ENCODE measurements around the gene HS6ST1.
"Not testable (repeated sequence)": the region's sequence is repeated elsewhere in the genome, so short reads cannot be mapped to it uniquely, and the experiment has no call there.

HS6ST1 gene

DNA sequence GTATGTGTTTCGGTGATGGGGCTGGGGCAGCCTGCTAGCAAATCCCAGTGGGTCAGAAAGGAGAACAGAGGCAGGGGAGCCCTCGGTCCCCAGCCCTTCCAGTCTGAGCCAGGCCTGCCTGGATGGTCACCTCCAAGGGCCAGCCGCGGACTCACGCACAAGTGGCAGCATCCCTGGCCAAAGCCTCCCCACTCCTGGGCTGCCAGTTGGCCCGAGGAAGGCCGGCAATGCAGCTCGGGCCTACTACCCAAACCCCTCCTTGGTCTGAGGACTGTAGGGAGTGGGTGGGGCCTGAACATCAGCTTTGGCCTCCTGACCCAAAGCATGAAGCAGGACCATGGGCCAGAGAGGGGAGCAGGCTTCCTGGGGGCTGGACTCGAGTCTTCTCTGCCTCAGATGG, 51.5 kb downstream of the HS6ST1 start:
- DNase-seq: not testable (repeated sequence)

DNA sequence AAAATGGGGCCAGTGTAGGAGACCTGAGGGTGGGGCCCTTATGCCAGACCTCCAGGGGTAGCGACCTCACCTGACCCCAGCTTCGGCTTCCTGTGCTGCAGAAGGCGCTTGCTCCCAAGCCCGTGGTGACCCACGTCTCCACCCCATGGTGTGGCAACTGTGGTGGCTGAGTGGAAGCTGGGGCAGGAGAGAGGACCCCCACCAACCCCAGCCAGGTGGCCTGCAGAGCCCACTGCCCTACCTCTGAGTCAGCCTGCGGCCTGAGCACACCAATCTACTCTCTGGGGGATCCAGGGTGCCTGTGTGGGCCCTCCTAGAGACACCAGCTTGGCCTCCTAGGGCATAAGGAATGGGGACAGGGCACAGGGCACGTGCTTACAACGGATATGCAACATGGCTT, 52.2 kb downstream of the HS6ST1 start:
- not testable (repeated sequence) for DNase-seq

DNA sequence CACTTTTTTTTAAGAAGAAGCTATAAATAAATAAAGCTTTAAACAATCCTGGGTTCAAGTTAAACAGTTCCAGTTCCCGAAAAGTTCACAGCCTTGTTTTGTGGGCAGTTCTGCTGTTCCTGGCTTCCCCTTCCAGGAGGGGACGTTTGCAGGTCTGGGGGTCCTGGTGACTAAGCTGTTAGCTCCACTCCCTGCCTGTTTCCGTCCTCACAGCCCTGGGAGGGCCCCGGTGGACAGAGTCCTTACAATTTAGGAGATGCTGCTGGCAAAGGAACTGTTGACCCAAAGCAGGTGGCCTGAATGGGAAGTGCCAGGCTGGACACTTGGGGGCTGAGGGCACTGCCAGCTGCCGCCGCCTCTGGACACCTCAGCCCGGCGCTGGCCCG, 53.1 kb downstream of the HS6ST1 start:
- DNase-seq: not testable (repeated sequence)

DNA sequence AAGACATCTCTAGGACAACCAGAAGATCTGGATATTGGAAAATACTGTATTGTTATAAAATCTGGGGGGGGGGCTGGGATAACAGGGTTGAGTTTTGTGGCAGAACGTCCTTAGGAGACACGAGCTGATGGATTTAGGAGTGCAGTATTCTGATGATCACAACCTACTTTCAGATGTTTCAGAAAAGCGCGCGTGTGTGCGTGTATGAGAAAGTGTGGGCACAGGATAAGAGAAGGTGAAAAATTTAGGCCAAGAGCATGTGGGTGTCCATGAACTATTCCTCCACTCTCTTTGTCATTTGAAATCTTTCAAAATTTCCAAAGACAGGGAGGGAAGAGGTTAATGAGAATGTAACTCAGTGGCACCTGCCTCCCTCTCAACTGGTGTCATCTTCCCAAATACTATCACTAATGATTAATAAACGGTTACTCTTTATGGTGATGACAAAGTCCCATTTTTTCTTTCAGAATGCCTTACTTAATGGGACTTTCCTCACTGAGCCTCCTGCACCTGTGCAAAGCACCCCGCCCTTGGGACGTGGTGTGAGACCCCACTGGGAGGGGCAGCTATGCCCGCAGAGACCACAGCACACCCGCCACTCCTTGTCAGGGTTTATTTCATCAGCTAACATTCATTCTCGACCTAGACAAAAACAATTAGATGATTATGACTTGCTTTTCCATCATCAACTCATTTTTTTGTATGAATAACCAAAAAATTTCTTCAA, 53.6 kb downstream of the HS6ST1 start:
- DNase-seq: no peak

DNA sequence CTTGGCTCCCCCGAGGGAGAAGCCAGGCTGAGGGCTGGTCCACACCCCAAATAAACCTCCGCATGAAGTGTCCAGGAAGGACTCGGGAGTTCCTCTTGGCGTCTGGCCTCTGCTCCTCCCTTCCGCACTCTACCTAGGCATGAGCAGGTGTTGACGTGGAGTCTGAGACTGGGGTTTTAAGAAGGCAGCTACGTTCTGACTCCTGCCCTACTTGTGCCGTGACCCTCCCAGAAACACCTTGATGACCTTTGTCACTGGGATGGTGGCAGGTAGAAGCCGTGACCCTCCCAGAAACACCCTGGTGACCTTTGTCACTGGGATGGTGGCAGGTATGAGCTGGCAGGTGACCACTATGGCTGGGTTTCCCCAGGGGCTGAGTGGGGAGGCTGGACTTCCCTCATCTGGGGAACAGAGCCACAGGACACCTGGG, 54.8 kb downstream of the HS6ST1 start:
- no peak for DNase-seq

DNA sequence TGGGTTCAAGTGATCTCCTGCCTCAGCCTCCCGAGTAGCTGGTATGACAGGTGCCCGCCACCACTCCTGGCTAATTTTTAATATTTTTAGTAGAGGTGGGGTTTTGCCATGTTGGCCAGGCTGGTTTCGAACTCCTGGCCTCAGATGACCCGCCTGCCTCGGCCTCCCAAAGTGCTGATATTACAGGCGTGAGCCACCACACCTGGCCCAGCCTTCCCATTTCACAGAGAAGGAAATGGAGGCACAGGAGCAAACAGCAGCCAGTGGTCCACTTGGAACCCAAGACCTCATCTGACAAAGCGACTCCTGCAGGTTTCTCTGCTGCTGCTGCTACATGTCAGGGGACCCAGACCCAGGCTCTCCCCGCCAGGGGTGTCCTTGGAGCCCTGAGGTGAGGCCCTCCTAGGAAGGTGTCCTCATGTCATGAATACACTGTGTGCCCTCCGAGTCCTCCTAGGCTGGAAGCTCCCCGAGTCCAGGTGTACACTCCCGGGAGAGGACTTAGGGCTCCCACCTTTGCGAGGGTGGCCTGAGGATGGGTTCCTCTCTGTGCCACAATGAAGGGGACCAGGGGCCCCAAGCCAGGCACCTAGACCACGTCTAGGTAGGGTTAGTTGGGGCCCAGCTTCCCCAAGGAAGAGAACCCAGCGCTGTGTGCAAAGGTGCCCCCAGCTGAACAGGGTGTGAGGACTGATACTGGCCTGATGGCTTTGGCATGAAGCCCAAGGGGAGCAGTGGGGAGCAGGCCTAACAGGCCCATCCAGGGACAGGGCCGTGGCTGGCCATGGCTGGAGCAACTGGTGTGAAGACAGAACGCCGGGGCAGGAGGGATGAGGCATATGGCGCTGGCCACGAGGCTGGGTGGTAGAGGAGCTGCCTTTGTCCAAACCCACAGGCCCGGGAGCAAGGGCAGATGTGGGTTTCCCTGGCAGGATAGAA, 56.1 kb downstream of the HS6ST1 start:
- no peak for DNase-seq

DNA sequence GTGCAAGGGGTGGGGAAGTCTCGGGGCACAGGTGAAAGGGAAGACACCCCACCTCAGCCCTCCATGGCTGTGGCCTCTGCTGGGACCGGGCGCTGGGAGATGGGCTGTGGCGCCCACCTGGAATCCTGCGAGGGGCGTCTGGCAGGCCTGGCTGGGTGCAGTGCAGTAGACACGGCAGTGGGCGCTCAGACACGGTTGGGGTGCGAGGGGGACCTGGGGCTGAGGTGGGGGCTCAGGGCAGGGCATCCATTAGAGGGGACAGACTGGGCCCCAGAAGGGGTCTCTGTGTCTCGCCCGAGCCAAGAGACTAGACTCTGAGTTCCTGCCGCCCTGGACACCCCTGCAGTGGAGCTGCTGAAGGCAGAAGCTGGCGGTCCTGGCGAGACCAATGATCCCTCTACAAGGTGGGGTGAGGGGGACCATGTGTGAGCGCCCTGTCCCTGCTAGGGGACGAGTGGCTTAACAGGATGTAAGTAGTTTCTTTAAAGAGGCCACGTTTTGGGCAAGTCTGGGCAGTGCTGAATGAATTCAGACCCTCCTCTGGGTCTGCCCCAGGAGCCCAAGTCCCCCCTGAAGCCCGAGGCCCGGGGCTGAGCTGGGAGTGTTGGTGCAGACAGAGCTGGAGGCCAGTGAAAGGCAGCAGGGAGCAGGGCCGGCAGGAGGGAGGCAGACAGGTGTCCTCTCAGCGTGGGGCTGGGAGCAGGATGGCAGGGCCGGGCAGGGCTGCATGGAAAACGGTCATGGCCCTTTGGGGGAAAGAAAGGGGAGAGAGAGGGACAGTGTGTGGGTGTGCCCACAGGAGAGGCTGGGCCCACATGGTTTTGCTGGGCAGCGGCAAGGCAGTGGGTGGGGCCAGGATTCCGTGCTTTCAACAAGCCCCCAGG, 57.2 kb downstream of the HS6ST1 start:
- DNase-seq: no peak

DNA sequence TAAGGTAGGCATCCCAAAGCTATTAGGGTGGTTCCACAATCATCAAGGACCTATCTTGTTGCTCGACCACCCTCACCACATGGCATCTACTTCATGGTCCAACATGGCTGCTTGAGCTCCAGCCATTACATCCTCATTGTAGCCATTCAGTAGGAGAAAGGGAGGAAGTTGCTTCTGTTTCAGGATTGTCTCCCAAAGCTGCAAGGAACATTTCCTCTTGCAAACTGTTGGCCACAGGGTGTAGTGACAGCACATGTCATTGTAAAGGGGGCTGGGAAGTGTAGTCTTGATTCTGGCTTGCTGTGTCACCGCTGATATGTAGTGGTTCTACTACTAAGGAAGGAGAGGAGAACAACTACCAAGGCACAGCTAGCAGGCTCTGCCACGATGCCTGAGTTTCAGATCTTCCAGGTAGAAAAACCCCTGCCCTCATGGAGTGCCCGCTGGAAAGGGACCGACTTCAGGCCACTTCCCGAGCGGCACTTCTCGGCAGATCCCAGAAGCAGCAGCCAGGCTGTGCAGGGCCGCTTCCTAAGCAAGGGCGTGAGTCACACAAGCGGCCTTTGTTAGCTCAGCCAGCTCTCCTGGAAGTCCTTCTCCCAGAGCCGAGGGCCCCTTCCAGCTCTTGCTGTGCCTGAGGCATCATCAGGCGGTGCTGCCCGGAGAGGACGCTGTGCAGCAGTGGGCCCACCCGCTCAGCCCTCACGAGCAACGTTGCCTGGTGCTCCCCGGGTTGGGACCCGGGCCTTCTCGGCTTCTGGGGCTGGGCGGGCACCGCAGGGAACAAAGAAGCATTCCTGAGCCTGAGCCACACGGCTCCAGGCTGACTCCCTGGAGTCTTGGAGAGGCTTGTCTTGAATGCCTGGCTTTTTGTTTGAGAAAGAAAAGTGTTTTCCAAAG, 58.2 kb downstream of the HS6ST1 start:
- no peak for DNase-seq

DNA sequence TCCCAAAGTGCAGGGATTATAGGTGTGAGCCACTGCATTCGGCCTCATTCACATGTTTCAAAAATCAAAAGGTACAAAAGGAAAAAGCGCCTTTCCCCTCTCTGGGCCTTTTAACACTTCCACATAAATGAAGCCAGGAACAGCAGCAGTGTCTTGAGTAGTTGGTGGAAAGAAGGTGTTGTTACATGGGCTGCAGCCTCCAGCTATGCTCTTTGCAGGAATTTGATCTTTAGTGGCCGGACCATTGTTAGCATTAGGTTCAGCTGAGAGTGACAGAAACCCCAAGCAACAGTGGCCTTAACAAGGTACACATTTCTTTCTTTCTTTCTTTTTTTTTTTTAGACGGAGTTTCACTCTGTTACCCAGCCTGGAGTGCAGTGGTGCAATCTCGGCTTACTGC, 59.1 kb downstream of the HS6ST1 start:
- no peak for DNase-seq

DNA sequence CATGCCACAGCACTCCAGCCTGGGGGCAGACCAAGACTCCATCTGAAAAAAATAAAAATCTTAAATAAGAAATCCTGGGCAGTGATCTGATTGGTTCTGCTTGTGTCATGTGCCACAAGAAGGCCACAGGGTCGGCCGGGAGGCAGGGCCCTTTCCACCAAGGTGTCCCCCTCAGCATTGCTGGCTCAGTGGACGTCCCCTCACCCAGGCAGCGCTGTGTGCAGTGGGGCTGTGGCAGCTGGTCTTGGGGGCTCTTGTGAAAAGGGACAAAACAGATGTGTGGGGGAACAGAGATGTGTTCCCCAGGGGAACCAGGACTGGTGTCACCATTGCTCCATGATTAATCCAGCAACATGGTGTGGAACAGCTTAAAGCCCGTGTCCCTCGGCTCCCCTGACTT, 60.5 kb downstream of the HS6ST1 start:
- no peak for DNase-seq

DNA sequence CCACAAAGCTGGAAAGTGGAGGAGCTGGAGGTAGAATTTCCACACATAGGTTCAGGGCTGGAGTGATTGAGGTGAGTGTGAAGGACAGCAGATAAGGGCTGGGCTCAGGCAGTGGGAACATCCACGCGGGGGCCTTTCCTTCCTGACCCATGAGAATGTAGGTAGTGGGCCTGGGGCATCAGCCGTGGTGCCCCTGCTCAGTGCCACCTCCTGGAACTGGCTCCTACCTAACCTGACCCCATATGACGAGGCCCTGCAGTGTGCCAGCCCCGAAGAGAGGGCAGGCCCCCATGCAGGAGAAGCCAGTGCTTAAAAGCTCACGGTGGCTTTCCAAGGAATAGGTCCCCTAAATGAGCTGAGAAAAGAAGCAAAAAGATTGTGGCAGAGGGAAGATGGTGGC, 66.2 kb downstream of the HS6ST1 start:
- no peak for DNase-seq

DNA sequence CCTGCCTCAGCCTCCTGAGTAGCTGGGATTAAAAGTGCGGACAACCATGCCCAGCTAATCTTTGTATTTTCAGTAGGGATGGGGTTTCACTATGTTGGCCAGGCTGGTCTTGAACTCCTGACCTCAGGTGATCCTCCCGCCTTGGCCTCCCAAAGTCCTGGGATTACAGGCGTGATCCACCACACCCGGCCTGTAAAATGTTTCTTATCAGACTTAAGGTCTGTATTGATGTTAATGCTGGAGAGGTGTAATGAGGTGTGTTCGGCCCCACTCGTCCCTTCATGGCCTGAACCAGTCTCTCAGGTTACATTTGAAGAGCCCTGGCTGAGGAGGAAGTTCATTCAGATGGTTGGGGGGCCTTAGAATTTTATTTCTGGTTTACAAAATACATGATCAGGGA, 66.6 kb downstream of the HS6ST1 start:
- not testable (repeated sequence) for DNase-seq

DNA sequence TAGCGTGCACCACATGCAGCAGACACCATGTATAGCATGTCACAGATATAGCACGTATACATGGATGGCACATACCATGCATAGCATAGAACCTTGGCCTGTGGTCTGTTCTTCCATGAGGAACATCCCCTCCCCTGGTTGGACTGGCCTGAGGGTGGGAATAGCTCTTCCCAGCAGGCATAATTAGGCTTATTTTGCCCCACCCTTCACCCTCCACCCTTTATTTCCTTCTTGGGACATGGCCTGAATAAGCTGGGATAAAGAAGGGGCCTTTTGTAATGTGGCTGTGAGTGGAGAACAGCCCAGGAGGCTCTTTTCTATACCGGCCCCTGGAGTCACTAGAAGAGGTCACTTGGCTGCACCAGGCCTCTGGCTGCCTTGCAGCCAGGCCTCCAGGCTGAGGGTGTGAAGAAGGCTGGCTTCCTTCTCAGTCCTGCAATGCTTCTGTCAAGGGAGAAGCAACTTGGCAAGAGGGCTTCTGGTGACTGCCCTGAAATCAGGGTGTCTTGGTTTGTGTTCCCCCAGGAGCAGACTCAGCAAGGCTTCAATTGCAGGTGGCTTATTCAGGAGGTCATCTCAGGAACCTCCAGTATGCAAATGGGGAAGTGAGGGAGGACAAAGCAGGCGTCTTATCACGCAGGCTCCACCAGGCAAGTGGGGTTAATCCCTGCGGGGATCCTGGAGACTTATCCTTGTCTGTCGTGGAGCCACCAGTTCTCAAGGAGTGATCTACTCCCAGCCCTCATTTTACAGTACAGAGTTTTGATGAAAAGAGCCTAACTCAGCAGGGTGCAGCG, 68.2 kb downstream of the HS6ST1 start:
- DNase-seq: no peak

DNA sequence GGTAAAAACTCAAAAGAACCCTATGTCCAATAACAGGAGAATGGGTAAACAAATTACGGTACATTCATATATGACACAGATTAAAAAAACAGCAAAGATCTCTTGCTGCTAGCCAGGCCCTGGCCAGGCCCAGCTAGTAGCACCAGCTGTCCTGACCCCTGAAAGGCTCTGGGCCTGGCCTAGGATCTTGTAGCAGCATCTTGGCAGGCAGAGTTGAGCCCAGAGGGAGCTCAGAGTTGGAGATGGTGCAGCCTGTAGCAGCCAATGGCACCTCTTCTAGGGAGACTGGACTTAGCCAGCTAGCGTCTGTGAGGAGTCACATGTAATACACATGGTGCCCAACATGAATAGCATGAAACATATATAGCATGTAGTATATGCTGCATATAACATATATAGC, 69.1 kb downstream of the HS6ST1 start:
- DNase-seq: no peak

DNA sequence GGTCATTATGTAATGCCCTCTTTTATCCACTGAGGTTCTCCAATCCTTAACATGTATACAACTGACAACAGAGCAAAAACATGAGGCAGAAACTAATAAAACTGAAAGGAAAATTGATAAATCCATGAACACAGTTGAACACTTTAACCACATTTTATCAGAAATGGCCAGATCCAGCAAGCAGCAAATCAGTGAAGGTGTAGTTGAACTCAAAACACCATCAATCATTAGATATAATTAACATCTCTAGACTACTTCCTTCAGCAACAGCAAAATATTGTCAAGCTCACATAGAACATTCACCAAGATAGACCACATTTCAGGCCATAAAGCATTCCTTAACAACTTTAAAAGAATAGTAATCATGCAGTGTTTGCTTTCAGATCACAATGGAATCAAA, 72.9 kb downstream of the HS6ST1 start:
- no peak for DNase-seq

DNA sequence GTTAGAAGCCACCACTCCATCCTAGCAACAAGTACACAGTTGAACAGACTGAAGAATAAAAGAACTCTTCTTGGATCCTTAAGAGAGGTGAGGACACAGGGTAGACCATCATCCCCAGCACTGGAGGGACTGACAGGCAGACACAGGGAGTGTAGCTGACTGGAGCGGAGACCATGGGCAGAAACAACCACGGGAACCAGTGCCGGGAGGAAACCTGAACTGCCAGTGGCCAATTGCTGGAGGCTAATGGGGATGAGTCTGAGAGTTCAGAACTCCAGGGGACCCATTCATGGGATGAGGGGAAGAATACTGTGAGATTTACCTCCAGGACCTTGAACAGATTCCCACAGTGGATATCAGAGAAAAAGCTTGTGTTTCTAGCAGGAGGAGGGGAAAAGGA, 76.8 kb downstream of the HS6ST1 start:
- DNase-seq: no peak

DNA sequence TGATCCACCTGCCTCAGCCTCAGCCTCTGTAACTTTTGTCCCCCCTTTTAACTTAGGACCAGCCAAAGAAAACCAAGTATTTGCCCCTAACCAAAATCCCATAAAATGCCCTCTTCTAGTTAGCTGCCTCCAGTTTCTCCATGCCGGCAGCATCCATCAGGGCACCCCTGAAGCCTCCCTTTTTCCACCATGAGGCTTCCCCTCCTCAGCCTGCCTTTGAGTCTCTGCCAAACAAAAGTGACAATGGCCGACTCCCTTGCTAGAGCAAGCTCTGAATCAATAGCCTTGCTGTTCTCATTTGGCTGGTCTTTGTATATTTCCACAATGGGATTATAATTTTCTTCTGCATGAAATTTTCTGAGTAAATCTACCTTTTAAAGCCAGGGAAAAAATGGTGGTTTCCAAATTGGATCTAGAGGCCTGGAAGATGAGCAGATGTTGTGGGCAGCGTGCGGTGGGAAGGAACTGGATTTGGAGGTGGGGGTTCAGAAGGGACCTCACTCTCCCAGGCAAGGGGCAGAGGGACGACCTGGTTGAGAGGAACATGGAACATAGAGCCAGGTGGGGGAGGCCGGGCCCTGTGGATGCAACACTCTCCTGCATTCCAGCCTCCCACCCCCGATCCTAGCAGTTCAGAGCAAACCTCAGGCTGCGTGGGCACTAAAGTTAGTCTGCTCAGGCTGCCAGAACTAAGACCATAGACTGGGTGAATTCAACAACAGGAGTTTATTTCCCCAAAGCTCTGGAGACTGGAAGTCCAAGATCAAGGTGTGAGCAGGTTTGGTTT, 80.6 kb downstream of the HS6ST1 start:
- no peak for DNase-seq

DNA sequence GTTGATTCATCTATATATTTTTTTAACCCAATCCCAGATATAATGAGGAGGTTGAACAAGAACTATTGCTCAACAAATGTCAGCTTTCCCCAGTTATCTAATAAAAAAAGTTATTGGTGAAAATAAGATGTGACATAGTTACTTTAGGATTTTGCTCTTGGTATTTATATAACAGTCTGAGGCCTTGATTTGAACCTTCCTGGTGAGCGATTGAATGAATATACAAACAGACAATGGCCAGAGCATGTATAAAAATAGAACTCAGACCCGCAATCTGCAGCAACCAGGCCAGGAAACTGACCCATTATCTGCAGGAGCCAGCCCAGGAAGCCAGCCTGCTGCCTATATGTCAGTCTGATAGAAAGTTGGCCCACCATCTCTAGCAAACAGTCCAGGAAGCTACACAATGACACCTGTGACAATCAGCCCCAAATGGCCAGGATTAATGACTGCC, 81.6 kb downstream of the HS6ST1 start:
- no peak for DNase-seq

DNA sequence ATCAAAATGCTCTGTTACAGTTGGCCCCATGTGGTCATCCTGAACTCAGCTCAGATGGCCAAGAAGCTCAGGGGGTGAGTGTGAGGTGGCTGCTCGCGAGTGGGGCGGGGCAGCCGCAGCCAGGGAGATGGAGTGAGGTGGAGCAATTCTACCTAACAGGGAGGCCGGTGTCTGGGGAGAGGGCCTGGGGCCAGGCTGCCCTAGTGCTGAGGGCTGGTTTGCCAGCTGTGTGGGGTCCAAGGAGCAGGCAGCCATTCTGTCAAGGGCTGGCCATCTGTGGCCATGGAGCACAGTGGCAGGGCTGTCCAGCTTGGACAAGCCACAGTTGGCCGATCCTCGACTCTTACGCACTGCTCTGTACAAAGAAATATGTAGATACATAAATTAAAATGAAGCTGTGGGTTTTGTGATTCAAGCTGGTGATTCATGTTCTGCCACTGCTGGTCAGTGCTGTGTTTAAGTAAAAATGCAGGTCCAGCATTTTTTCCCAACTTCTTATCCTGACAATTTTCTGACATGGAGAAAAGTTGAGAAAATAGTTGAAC, 82.1 kb downstream of the HS6ST1 start:
- DNase-seq: no peak

DNA sequence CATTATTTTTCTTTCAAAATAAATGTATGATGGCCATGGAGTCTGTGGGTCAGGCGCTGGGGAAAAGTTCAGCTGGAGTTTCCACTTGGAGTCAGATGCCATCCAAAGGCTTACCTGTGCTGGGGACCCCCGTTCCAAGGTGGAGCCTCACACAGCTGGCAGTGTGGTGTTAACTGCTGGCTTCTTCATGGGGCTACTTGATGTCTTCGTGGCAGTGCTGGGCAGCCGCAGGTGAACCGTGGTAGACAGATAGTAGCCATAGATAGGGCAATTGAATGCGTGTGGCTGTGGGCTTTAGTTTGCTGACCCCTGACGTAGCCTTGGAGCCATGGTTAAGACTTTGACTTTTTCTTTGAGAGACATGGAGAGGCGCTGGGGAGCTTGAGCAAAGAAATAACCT, 83.1 kb downstream of the HS6ST1 start:
- DNase-seq: no peak

All from effector CD4-positive, alpha-beta T cell (primary cell).